ENCODE results near the gene PWP2.
"Not testable (repeated sequence)": the region's sequence is repeated elsewhere in the genome, so short reads cannot be mapped to it uniquely, and the experiment has no call there.

PWP2 gene

DNA sequence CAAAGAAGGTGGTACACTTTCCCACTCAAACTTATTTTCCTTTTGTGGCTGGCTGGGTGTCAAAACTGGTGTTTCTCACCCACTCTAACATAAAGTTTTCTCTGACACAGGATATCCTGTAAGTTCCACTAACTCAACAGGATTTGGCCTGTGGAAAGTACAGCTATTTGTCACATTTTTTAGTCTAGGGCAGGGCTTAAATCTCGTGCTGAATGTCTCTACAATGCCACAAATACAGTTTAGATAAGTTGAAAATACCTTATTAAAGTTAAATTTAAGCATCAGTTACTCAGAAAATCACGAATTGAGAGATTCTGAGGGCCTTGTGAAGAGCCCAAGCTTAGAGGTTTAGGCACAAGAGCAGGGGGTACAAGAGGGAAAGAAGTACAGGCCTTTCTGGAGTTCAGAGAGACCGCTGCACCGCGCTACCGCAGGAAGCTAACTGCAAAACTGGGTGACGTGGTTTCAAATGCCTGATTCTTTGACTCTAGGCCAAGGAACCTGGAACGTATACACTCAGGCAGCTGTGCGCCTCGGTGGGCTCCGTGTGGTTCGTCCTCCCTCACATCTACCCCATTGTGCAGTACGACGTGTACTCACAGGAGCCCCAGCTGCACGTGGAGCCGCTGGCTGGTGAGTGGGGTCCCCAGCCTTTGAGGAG is 23.4 kb upstream of the PWP2 start:
- peak; percentile 39 for DNase-seq (ENCODE audit: low read depth)

DNA sequence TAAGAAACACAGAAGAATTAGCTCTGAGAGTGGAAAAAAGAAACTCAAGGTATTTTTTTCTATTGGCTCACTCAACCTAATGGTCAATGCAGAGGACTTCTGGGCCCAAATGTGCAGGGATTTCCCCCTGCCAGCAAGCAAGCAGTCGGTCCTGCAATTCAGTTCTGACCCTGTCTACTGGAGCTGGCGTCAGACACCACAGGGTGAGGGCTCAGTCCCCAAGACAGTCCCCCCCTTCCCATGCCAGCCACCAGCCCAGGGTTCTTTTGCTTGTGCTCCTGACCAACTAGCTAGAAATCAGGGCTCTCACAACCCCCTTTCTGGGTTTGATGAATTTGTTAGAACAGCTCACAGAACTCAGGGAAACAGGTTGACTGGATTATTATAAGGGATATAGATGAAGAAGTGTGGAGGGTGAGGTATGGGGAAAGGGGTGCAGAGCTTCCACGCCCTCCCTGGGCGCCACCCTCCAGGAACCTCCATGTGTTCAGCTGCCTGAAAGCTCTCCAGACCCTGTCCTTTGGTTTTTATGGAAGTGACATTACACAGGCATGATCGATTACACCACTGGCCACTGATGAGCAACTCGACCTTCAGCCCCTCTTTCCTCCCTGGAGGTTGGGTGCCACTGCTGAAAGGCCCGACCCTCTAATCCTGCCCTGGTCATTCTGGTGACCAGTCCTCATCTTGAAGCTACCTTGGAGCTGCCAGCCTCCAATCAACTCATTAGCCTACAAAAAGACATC is 22.5 kb upstream of the PWP2 start:
- DNase-seq (ENCODE audit: low read depth) = no peak

DNA sequence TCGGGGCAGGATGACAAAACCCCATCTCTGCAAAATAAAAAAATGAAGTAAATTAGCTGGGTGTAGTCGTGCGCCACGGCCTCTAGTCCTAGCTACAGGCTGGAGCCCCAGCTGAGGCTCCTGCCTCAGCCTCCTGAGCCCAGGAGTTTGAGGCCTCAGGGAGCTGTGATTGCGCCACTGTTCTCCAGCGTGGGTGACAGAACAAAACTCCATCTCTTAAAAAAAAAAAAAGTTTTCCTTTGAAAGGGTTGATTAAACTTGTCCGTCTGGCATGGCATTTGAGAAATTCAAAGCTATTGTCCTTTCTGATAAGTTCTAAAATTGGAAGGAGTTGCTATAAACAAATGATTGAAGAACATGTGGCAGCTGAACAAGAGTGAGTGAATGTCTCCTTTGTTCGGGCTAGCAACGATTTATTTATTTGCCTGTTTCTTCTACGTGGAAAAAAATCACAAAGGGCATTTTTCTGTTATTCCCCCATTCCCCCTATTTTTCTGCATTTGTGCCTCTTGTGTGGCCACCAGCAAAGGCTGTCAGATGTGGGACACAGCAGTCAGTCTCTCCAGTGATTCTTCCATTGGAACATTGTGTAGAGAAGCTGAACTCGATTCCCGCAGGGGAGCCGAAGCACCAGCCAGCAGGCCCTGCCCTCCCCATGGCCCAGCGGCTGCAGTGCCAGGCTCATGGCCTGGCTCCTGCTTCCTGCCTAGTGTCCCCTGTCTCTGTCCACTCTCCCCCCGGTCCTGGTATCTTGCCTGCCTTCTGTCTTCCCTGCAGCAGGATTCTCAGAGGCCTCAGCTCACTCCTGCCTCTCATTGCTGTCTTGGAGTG is 21.5 kb upstream of the PWP2 start:
- DNase-seq (ENCODE audit: low read depth) = no peak

DNA sequence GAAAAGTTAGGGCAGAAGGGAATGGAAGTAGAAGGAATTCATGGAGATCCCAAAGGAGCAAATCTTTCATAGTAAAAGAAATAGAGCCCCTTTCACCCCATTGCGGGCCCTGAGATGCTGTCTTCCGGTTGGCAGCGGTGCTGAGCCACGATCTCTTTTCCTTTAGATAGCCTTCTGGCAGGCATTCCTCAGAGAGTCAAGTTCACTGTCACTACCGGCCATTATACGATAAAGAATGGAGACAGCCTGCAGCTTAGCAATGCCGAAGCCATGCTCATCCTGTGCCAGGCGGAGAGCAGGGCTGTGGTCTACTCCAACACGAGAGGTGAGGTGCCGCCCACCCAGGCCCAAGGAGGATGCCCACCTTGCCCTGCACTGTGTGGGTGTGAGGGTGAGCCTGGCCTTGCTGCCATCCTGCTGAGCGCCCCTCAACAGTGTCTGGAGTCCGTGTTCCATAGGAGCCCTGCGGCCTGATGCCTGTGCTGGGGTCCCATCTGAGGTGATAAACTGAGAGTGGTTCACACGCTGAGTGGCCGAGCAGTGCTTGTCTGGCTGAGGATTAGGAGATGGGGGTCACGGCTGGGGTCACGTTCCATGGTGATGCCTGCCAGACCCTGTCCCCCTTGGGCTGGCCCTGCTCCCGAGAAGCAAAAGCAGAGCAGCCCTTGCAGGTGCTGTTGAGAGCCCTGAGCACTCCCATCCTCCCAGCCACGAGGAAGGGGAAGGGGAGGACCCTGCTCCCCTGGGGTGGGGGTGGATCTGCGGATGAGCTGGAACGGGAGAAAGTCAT is 20.4 kb upstream of the PWP2 start:
- no peak for DNase-seq (ENCODE audit: low read depth)

DNA sequence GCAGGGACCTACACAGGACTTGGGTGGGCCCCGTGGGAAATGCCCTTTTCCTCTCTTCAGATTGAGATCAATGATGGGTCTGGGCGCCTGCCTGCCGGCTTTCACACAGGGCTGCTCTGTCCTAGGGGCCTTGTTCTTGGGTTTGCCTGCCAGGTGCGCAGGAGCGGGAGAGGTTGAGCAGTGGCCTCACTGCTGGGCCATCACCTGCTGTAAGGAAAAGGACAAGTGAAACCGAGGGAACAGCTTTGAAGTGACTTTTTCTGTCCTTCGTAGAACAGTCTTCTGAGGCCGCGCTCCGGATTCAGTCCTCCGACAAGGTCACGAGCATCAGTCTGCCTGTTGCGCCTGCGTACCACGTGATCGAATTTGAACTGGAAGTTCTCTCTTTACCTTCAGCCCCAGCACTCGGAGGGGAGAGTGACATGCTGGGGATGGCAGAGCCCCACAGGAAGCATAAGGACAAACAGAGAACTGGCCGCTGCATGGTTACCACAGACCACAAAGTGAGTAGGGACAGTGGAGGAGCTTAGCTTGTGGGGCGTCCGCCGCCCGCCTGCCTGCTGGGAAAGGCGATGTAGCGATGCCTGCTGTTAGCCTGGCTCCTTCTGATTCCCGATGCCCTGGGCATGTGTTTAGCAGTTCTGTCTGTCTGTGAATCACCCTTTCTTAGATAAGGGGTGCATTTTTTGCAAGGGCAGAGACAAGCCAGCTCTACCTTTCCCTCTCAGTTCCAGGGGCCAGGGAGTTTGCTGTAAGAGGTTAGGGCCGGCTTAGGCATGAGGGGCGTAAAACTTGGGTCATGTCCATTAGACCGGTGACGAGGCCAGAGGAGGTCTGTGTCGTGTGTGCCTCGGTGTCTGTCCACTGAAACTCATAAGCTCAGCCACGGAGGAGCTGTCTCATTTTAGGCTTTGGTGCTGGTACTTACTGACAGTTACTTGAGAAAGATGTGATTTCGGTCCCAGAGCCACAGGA is 19.5 kb upstream of the PWP2 start:
- no peak for DNase-seq (ENCODE audit: low read depth)

DNA sequence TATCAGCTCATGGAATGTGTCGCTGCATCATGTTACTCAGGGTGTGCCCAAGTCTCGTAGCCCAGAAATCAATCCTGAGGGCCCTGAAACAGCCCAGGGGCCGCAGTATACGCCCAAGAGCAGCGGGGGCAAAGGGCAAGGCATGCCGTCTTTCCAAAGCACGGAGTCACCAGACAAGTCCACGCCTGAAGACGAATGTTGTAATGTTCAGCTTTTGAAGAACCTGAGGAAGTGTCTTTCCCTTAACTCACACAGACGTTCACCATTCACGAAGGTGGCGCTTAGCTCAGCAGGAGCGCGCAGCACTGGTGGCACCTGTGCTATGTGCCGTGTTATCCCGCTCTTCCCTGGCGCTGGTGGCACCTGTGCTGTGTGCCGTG is 18.8 kb upstream of the PWP2 start:
- DNase-seq (ENCODE audit: low read depth) = no peak

DNA sequence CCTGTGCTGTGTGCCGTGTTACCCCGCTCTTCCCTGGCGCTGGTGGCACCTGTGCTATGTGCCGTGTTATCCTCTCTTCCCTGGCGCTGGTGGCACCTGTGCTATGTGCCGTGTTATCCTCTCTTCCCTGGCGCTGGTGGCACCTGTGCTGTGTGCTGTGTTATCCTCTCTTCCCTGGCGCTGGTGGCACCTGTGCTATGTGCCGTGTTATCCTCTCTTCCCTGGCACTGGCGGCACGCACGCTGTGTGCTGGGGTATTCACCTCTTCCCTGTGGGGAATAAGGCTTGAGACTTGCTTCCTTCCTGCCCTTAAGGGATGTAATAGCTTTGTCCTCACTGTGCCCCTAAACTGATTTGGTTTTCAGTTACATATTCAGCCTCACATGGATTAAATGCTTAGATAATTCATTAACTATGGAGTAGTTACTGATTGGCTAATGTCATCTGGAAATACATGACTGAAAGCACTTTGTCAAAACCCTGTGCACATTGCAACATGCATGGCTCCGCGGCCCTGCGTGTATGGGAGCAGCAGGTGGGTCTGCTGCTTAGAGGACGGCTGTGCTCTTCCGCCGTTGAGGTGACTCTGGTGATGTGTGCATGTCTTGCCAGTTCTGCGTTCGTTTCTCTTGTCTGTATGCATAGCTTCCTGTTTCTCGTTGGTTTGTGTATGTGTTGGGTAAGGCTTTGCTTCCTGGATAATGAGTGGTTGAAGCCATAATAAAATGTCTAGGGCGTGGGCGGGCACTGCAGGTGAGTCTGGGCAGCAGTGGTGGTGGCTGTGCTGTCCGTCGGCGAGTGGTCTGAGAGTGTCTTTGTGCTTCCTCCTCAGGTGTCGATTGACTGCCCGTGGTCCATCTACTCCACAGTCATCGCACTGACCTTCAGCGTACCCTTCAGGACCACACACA is 17.9 kb upstream of the PWP2 start:
- no peak for DNase-seq (ENCODE audit: low read depth)

DNA sequence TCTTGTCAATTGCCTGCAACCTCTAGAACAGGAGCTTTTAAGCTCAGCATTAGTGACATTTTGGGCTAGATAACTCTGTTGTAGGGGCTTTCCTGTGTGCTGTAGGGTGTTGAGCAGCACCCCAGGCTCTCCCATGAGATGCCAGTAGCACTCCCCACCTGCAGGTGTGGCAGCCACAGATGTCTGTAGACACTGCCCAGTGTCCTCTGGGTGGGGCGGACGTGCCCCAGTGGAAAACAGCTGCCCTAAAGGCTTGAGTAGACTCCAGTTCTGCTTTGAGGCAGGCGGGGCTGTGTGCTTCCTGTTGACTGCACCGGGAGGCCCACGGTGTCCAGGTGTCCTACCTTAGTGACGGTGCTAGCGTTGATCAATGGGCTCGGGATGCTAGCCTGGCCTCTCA is 16.9 kb upstream of the PWP2 start:
- no peak for DNase-seq (ENCODE audit: low read depth)

DNA sequence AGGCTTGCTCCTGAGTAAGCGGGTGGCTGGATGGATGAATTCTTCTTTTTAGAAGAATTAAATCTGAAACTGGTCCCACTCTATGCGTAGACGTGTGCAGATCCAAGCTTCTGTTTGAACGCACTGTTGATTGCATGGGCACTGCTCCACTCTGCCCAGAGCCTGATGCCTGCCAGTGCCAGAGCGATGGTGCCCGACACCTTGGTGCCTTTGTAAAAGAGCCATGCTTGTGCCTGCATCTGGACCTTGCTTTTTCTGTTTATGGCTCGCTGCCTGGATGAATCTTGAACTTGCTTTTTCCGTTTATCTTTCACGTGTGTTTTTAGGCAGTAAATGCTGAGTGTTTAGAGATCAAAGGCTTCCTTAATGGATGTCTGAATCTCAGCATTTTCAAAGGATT is 15.0 kb upstream of the PWP2 start:
- DNase-seq (ENCODE audit: low read depth) = no peak

DNA sequence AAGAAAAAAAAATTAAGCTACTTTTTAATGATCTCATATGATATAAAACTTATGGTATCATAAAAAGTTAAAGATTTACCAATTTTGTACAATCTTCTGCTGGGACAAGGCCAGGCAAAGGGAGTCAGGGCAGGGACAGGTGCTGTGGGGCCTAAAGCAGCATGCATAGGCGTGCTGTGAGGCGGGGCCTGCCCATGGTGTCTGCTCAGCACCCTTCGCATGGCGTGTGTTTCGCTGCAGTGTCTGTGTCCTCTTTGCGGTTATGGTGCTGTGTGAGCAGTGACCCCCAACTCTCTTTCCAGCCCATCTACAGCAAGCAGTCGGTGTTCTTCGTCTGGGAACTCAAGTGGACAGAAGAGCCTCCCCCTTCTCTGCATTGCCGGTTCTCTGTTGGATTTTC is 13.4 kb upstream of the PWP2 start:
- no peak for DNase-seq (ENCODE audit: low read depth)

DNA sequence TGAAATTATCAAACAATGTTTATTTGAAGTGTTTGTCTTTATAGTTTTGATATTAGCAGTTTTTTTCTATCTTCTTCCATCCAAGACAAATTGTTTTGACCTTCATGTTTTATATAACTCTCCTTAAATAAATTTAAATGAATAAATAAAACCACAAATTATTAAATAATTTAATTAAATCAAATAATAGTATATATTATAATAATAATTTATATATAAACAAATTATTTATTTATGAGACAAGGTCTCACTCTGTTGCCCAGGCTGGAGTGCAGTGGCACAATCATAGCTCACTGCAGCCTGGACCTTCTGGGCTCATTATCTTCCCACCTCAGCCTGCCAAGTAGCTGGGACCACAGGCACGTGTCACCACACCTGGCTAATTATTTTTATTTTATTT is 12.4 kb upstream of the PWP2 start:
- DNase-seq (ENCODE audit: low read depth) = no peak

DNA sequence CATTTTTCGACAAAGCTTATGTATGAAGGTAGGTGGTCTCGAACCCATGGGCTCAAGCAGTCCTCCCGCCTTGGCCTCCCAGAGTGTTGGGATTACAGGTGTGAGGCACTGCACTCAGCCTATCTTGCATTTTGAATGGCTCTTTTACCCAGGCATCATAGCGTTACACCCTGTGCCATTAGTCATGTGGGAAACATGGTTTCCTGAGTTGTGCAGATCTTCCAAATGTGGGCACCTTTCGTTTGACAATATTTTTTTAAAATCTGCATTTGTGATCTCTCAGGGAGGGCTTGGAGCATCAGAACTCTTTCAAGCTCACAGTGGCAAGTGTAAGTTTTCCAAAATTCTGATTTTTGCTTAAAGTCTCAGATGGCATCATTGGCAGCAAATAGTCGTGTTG is 8.7 kb upstream of the PWP2 start:
- not testable (repeated sequence) for DNase-seq (ENCODE audit: low read depth)

DNA sequence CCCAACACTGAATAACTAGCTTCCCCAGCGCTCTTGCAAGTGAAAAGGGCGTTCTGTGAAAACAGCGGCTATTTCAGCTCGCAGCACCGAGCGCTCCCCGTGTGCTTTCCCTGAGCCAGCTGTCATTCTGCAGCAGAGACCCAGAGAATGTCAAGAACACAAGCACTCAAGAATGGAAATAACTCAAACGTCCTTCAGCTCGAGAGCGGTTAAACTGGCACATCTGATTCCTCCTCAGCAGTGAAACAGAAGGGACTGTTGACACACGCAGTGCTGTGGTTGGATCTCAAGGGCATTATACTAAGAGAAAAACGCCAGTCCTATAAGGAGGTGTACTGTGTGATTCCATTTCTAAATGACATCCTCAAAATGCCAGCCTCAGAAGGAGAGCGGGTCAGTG is 8.2 kb upstream of the PWP2 start:
- not testable (repeated sequence) for DNase-seq (ENCODE audit: low read depth)

DNA sequence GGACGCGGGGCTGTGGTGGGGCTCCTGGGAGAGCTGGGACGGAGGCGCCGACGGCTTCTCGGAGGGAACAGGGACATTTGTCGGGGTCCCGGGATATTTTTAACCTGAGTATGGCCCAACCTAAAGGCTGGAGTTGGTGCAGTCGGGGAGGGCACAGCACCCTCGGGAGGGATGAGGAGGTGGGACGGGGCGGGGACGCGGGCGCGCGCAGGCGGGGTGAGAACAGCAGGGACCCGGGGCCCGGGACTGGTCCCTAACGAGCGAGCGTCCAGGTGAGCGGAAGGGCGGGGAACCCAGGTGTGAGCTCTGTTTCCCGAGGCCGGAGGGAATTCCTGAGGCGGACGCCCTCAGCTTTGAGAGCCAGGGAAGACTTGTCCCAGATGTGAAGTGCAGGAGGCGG is 390 bp downstream of the PWP2 start:
- DNase-seq (ENCODE audit: low read depth) = not testable (repeated sequence)

DNA sequence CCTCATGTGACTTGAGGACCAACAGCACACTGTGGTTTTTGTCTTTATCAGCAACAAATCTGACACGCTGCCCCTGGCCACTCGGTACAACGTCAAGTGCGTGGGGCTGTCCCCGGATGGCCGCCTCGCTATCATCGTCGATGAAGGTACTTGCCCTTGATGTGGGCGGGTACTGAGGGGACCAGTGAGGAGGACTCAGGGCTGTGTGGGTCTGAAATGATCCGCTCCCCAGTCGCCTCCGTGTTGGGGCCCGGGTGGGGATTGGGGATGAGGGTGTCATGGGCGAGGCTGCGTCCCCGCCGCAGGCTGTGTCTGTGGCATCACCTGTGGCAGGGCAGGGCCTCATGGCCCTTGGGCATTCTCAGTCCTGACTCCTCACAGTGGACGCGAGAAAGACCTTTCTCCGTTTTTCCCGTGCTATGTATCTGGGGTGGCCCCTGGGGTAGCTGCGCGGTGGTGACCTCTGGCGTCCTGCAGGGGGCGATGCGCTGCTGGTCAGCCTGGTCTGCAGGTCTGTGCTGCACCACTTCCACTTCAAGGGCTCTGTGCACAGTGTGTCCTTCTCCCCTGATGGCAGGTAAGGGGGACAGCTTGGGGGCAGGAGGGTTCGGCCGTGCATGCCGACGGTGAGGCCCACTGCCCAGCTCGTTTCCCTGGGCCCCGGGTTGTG is 6.6 kb downstream of the PWP2 start:
- DNase-seq (ENCODE audit: low read depth) = not testable (repeated sequence)

DNA sequence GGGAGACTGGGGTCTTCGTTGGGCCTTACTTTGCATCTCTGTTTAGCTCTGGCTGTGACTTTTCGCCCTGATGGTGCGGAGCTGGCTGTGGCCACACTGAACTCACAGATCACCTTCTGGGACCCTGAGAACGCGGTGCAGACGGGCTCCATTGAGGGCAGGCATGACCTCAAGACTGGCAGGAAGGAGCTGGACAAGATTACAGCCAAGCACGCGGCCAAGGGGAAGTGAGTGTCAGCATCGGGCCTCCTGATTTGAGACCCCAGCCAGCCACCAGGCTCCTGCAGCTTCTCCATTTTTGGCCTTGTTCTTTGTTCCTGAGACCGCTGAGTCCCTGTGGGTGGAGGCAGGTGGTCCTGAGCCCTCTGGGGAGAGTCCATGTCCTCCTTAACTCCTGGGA is 14.9 kb downstream of the PWP2 start:
- not testable (repeated sequence) for DNase-seq (ENCODE audit: low read depth)

DNA sequence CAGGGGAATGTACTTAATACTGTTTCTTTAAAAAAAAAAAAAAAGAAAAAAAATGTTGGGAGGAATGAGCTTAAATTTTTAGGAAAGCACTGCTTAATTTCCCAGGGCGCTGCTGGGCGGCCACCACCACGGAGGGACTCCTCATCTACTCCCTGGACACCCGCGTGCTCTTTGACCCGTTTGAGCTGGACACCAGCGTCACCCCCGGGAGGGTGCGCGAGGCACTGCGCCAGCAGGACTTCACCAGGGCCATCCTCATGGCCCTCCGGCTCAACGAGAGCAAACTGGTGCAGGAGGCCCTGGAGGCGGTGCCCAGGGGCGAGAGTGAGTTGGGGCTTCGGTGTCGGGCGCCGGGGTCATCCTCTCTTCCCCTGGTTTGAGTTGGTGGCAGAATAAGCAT is 20.6 kb downstream of the PWP2 start:
- not testable (repeated sequence) for DNase-seq (ENCODE audit: low read depth)

DNA sequence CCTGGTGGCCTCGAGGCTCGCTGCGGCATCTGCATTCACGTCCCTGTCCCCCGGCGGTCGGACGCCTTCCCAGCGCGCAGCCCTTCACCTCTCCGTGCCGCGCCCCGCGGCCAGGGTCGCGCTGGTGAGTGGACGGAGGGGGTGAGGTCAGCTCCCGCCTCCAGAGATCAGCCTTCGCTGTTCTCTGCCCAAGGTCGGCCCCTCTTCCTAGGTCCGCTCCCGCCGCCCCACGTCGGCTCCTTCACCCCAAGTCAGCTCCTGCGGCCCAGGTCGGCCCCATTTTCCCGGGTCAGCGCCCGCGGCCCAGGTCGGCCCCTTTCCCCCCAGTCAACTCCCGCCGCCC is 26.5 kb downstream of the PWP2 start:
- not testable (repeated sequence) for DNase-seq (ENCODE audit: low read depth)

DNA sequence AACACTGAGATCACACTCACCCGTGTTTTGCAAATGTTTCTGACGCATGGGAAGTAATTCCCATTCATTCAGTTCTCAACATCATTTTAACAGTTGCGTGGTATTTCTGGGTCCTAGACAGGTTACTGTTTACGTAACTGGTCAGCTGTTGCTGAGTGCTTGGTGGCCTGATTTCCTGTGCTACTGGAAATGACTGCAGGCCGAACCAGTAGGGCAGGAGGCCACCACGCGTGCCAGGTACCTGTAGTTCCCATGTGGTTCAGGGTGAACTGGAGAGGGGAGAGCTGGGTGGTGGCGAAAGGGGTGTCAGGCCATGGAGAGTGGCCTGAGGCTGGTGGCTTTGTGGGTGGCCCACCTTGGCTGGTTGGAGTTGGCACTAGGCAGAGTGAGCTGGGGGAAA is 27.5 kb downstream of the PWP2 start:
- not testable (repeated sequence) for DNase-seq (ENCODE audit: low read depth)
